Spleen (tissue), 11 donors: ENCODE results near the gene PRSS56. TPM values are rescaled to one million over a fixed set of nuclear protein-coding genes. Genes with fewer than 3 reads are reported as not detected.

ENCODE experiments used
- DNase-seq: peaks from one replicate; pipeline ENCODE4 v3.0.0-alpha.2; 2020
- H3K27ac ChIP-seq, 8 donors: fragments of 200-600 bp; sonication (generic) in 7 of 8; 1 replicate in 4 of 8; 2 replicates in 4 of 8; pipeline versions ENCODE4 v1.5.0 to v1.8.0; 2016 to 2021; ENCODE audit warnings: inconsistent platforms in 4 of 8, mild to moderate bottlenecking in 4 of 8, moderate library complexity in 1 of 8
- H3K27me3 ChIP-seq, 7 donors: fragments of 200-600 bp; sonication (generic) in 6 of 7; replicated peaks in 1 of 7; 1 replicate in 4 of 7; 2 replicates in 3 of 7; pipeline versions ENCODE4 v1.5.0 to v1.8.0; 2016 to 2021; ENCODE audit warnings: inconsistent platforms in 3 of 7, mild to moderate bottlenecking in 1 of 7
- H3K36me3 ChIP-seq, 6 donors: fragments of 200-600 bp; sonication (generic) in 5 of 6; 1 replicate in 4 of 6; 2 replicates in 2 of 6; pipeline versions ENCODE4 v1.5.0 to v1.8.0; 2016 to 2021; ENCODE audit warnings: inconsistent platforms in 2 of 6
- H3K4me1 ChIP-seq, 6 donors: fragments of 200-600 bp; sonication (generic) in 5 of 6; 1 replicate in 3 of 6; 2 replicates in 3 of 6; pipeline versions ENCODE4 v1.5.0 to v1.8.0; 2016 to 2021; ENCODE audit warnings: inconsistent platforms in 3 of 6
- H3K4me3 ChIP-seq, 8 donors: fragments of 200-600 bp; sonication (generic) in 7 of 8; 1 replicate in 4 of 8; 2 replicates in 4 of 8; pipeline versions ENCODE4 v1.5.0 to v1.8.0; 2016 to 2021; ENCODE audit warnings: inconsistent platforms in 4 of 8, mild to moderate bottlenecking in 4 of 8, moderate library complexity in 2 of 8
- H3K9me3 ChIP-seq, 8 donors: fragments of 200-600 bp; sonication (generic) in 7 of 8; 1 replicate in 4 of 8; 2 replicates in 4 of 8; pipeline versions ENCODE4 v1.5.0 to v1.8.0; 2016 to 2021; ENCODE audit warnings: inconsistent platforms in 4 of 8
- CTCF ChIP-seq, 11 experiments: fragments of 200-600 bp in 7 of 11; fragments of 450-650 bp in 4 of 11; sonication (generic) in 4 of 11; IDR thresholded peaks in 8 of 11; conservative IDR thresholded peaks in 3 of 11; 1 replicate in 7 of 11; 2 replicates in 4 of 11; pipeline versions ENCODE4 v1.4.0 to v1.8.0; 2016 to 2021; ENCODE audit warnings: antibody characterized with exemption in 11 of 11, inconsistent platforms in 4 of 11, mild to moderate bottlenecking in 1 of 11
- POLR2A ChIP-seq, 3 donors: fragments of 450-650 bp; IDR thresholded peaks; one replicate each; pipeline ENCODE4 v1.5.1; 2017; ENCODE audit warnings: antibody characterized with exemption in 3 of 3, mild to moderate bottlenecking in 1 of 3
- POLR2AphosphoS5 ChIP-seq, 3 donors: sonication (generic); formaldehyde crosslinking; IDR thresholded peaks; one replicate each; pipeline ENCODE4 v1.5.1; 2017; ENCODE audit warnings: antibody characterized with exemption in 3 of 3
- WGBS, 5 donors: extraction: QIAGEN DNeasy Blood & Tissue Kit in 3 of 5; methylation state at CpG; one replicate each; pipeline versions ENCODE4 v1.1.5 to v1.1.7; 2013 to 2018; 5-methylcytosine and 5-hydroxymethylcytosine counted together
- intact Hi-C: fragments of 100-400 bp; cut with DNase I; formaldehyde crosslinking; loops from one replicate; pipeline ENCODE4 v1.15.0; 2023; ENCODE audit warnings: low total_unique reads
- polyA plus RNA-seq, 3 donors: library from polyadenylated mRNA; stranded (reverse); fragments of 200-250 nt; gene quantifications; one replicate each; pipeline ENCODE4 v1.2.1, GENCODE V29; 2013
- total RNA-seq, 7 donors: library from RNA; depleted of rRNA in 3 of 7; stranded (reverse); fragments of >200 nt in 3 of 7; fragmentation: NEBNext Ultra II Directional in 4 of 7; extraction: Animal tissue kit (Norgen Biotek cat#: 25700) in 4 of 7; gene quantifications; one replicate each; pipeline versions ENCODE4 v1.1.0 to v1.2.1, GENCODE V29; 2016 to 2021
- donor health status: healthy with polysubstance abuse.
- donor health status: DM: no; HTN: no; CAD: no; lungs with moderate emphysema.
- donor health status: DM: no; HTN: no; CAD: no.
- donor health status: Bipolar disorder and iron deficiency.
- donor health status: healthy.
- donor health status: DM: no; HTN: no; CAD: no.
- donor health status: DM: yes; HTN: yes; CAD: no.

PRSS56 gene
- total and polyA plus RNA-seq, 10 donors: 0.04 to 0.13 TPM; not detected in 8

- intact Hi-C loops: no loop called here
- H3K9me3 ChIP-seq: no peaks in the 10 kb centered on the region
- H3K4me1 ChIP-seq: peaks cover 0 to 31% (median 23%) of the 10 kb centered on the region in 6 donors
- DNase-seq: no peak
- peaks cover 4 to 81% (median 28%) of the 10 kb centered on the region in 7 donors for H3K27me3 ChIP-seq
- H3K36me3 ChIP-seq: no peaks in the 10 kb centered on the region
- peak overlapping the region in 3 of 8 donors; percentile 33 to 64 (median 39) for H3K4me3 ChIP-seq
- H3K27ac ChIP-seq: no peak overlapping the region
- WGBS, 5 donors: 11 to 34% (median 15%) methylated on average over 3 to 21 of the region's 21 CpGs
- TF ChIP-seq POLR2AphosphoS5 (IDR thresholded peaks at IDR 0.05): no peak
- TF ChIP-seq POLR2A (IDR thresholded peaks at IDR 0.05): no peak
- no peak for TF ChIP-seq CTCF (IDR thresholded peaks at IDR 0.05 in 8 of 11, conservative IDR thresholded peaks at IDR 0.05 in 3 of 11)
Measured at GRCh38 chr2:232502511-232502910, 17.7 kb upstream of the PRSS56 start.

GRCh38 chr2:232502911-232503808, 17.0 kb upstream of the PRSS56 start:
- H3K4me1 ChIP-seq: peaks cover 0 to 31% (median 23%) of the 10 kb centered on the region in 6 donors
- no peaks in the 10 kb centered on the region for H3K9me3 ChIP-seq
- no peak for DNase-seq
- H3K27me3 ChIP-seq: peaks cover 4 to 85% (median 28%) of the 10 kb centered on the region in 7 donors
- no peak overlapping the region for H3K27ac ChIP-seq
- TF ChIP-seq CTCF (IDR thresholded peaks at IDR 0.05 in 8 of 11, conservative IDR thresholded peaks at IDR 0.05 in 3 of 11) (no peak), POLR2AphosphoS5 (IDR thresholded peaks at IDR 0.05) (peak in 1 of 3 donors; percentile 12)
- H3K36me3 ChIP-seq: no peaks in the 10 kb centered on the region
- H3K4me3 ChIP-seq: peak overlapping the region; percentile 12 to 64 (median 32)
- WGBS, 5 donors: 1 to 7% (median 2%) methylated on average over 16 to 75 of the region's 75 CpGs
- intact Hi-C loops: no loop called here

- Histone ChIP-seq H3K36me3 (no peaks in the 10 kb centered on the region), H3K4me1 (peaks cover 0 to 31% (median 23%) of the 10 kb centered on the region in 6 donors), H3K4me3 (peak overlapping the region in 2 of 8 donors; percentile 32 to 64), H3K27me3 (peaks cover 4 to 85% (median 28%) of the 10 kb centered on the region in 7 donors), H3K9me3 (no peaks in the 10 kb centered on the region), H3K27ac (no peak overlapping the region)
- TF ChIP-seq CTCF (IDR thresholded peaks at IDR 0.05 in 8 of 11, conservative IDR thresholded peaks at IDR 0.05 in 3 of 11) (no peak), POLR2A (IDR thresholded peaks at IDR 0.05) (no peak), POLR2AphosphoS5 (IDR thresholded peaks at IDR 0.05) (no peak)
- no peak for DNase-seq
- intact Hi-C loops: no loop called here
- WGBS, 5 donors: 21 to 47% (median 30%) methylated on average over 15 to 16 of the region's 16 CpGs
Measured at GRCh38 chr2:232503809-232504323, 16.3 kb upstream of the PRSS56 start.

GRCh38 chr2:232504438-232504837, 15.8 kb upstream of the PRSS56 start:
- H3K4me3 ChIP-seq: no peak overlapping the region
- peaks cover 4 to 79% (median 28%) of the 10 kb centered on the region in 7 donors for H3K27me3 ChIP-seq
- peaks cover 0 to 31% (median 23%) of the 10 kb centered on the region in 6 donors for H3K4me1 ChIP-seq
- no peak for DNase-seq
- TF ChIP-seq CTCF (IDR thresholded peaks at IDR 0.05 in 8 of 11, conservative IDR thresholded peaks at IDR 0.05 in 3 of 11) (no peak), POLR2A (IDR thresholded peaks at IDR 0.05) (no peak), POLR2AphosphoS5 (IDR thresholded peaks at IDR 0.05) (no peak)
- intact Hi-C loops: no loop called here
- 70 to 94% (median 91%) methylated on average over 2 of the region's 2 CpGs for WGBS, 5 donors
- H3K9me3 ChIP-seq: no peaks in the 10 kb centered on the region
- no peak overlapping the region for H3K27ac ChIP-seq
- H3K36me3 ChIP-seq: no peaks in the 10 kb centered on the region
